GM21447 (cell line): ENCODE measurements around the gene EML1.

ENCODE experiments used
- ATAC-seq: cut with Tn5 transposase; IDR thresholded peaks from one replicate; pipeline ENCODE4 v1.9.1; 2021; ENCODE audit not compliant: unreplicated experiment

EML1 gene

DNA sequence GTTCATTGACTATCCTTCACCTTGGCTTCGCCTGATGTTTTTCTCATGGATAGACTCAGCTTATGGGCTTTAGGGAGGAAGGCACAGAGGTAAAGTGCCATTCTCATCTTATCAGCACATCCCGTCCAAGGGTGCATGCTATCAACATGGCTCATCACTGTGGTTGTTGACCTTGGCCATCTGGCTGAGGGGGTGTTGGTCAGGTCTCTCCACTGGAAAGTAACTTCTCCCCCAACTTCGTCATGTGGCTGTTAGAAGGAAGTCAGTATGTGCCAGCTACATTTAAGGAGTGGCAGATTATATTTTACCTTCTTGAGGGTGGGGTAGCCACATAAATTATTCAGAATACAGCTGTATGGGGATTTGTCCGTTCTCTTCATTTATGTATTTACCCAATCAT, 68.9 kb downstream of the EML1 start:
- no peak for ATAC-seq

DNA sequence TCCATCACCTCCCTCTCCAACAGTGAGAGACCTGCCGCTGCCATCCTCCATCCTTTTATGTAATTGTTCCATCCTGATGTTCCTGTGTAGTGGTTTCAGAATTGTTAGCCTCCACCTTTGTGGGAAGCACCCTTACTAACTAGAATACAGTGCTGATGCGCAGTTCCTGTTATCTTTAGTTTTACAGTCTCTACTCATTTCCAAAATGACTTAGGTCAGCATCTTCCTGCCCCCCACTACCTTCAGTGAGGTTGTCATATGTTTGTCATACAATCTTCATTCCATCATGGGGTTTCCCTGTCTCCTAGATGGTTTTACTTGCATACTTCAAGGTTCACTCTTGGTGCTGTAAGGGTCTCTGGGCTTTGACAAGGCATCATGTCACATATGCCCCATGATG, 69.8 kb downstream of the EML1 start:
- ATAC-seq, result no peak

DNA sequence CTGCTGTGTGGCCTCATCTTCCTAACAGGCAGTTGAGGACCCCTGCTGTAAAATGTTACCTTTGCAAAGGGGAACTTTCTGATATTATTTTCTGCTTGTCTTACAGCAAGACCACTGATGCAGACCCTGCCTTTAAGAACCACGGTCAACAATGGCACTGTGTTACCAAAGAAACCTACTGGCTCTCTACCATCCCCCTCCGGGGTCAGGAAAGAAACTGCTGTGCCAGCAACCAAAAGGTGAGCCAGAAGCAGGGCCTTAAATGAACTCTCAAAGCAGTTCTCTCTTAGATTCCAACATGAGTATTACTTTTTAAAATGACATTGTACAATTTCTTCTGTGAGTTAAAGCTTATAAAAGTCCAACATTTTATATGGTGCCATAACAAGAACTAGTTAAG, 72.2 kb downstream of the EML1 start:
- ATAC-seq, result no peak

DNA sequence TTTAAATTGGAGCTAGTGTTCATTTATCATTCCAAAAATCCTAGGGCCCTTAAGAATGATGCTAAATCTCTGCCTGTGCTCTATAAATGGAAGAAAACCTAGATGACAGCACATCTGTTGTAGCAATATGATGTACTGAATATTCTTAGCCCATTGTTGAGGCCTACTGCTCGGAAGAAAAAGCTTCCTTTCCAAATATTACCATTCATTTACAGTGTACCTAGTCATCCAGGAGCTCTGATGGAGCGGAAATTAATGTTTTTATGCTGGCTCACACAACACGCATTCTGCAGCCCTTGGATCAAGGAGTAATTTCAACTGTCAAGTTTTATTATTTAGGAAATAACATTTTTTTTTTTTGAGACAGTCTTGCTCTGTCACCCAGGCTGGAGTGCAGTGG, 77.4 kb downstream of the EML1 start:
- no peak for ATAC-seq

DNA sequence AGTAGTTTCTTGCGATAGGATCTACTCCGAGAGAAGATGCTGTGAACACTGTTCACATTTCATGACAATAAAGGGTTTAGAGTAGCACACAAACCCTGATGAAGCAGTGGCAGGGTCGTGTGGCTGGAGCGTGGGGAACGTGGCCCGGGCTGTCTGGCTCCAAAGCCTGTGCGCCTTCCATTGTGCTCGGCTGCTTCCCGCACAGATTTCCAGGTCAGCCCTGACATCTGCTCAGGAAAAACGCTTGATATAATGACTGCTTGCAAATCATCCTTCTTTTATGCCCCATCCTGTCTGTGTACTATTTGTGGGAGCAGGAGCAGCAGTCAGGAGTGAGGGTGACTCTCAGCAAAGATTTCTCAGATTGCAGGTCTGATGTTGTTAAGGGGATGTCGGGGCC, 78.6 kb downstream of the EML1 start:
- ATAC-seq, result no peak

DNA sequence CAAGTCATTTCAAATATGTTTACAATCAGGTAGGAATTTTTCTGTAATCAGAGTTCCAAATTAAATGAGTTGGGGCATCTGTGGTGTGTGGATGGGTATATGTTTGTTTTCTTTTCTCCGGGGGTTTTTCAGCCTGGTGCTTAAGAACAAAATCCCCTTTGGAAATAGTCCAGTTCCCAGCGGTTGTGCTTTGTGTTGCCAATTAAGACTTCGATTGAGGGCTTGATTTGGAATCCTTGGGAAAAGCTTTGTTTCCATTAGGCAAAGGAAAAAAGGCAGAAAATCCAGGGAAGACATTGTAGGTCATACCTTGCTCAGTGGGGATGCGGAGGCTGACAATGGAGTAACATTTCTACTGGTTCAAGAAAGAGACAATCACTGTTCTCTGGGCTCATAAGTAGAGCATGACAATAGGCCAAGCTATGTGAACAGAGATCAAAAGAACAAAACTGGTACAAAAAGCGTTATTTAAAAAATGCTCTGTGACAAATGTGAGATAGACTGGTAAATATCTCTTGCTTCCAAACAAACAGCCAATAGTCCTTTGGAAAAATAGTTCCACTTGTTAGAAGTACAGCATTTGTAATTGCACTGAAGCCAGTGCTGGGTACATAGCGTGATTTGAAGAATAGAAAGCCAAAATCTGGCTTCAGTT, 79.7 kb downstream of the EML1 start:
- ATAC-seq, result no peak

DNA sequence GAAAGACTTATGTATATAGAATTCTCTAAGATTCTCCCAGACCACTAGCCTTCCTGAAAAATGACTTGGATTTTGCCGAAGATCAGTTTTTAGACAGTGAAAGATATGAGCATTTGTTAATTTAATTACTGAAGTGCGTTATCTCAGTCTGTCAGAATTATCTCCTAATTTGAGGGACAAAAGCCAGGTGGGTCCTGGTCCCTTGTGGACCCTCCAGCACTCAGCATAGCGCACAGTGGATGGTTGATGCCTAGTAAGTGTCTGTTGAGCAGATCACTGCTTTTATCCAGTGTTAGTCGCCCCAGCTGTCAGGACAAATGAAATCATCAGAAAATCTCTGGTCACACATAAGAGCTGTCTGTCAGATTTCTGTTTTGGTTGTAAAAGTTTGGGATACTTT, 80.4 kb downstream of the EML1 start:
- ATAC-seq, result no peak

DNA sequence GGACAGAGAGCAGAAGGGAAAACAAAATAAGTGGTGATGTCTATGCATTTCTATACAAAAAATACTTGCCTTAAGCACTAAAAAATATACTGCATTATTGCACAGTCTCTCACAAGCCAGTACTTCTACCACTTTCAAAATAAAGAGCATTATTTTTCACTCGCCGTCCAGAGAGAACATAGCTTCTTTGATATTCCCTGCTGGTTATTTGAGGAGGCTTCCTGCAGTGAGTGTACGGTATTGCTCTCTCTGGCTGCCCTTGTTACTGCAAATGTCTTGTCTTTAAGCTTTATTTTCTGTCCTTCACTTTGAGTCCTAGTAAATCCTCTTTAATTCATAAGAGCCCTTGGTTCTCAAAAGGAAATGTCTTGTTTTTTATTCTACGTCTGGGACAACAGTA, 81.1 kb downstream of the EML1 start:
- no peak for ATAC-seq

DNA sequence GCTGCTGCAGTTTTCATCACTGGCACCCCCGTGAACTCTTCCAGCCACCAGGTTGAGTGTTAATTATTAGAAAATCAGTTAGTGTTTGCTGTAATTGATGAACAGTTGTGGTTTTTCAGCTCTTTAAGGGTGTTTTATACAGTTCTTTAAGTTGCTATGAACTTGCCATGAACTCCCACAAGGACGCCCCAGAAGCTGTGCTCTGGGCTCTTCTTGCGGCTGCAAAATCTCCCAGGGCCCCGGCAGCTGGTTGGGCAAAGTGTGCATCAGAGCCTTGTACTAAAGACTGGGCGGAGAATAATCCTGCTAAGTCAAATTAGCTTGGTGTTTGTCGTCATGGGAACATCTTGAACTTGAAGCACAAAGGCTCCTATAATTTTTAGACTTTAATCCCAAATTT, 82.2 kb downstream of the EML1 start:
- no peak for ATAC-seq

DNA sequence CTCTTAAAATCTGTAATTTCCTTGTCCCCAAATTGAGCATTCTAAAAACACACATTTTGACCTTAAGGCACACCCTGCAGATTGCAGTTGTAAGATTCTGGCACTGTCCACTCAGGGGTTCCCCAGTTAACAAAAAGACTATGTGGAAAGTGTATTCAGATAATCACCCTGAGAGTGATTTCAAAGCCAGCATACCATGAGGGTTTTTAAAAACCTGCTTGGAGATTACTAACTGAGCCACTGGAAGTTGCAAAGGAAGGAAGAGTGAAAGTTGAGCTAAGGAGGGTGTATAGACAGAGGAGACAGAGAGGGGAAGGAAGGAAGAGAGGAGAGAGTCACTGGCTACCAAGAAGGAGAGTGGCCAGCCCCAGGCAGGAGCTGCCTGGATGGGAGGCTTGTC, 82.6 kb downstream of the EML1 start:
- no peak for ATAC-seq

DNA sequence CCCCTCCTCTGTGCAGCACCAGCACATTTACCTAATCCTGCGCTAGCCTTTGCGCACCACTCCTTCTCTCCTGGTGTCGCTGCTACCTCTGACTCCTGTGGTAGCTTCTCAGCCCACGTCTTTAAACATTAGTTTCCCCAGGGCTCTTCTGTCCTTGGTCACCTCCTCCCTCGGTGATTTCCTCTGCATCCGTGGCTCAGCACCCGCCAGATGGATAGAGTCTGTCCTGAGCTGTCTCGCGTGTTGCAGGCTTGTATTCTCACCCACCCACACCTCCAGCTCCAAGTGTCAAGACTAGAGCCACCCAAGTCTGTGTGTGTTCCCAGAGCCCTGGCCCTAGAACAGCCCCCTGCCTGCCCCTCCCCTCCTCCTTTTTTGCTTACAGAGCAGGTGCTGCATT, 83.2 kb downstream of the EML1 start:
- ATAC-seq, result no peak

DNA sequence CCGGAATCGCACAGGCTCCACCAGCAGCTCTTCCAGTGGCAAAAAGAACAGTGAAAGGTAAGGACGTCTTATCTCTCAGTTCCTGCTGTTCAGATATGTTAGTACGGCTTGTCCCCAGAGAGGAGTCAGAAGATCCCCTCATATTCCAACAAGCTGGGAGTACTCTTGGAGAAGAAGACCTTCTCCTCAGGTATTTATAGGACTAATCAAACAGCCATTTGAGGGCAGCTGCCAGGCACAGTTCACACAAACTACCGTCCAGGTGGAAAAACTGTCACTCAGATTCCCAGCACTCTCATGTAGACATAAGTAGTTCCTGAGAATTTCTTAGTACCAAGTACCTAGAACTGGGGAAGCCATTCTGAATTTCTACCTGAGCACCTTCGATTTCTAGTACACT, 85.3 kb downstream of the EML1 start:
- ATAC-seq, result no peak

DNA sequence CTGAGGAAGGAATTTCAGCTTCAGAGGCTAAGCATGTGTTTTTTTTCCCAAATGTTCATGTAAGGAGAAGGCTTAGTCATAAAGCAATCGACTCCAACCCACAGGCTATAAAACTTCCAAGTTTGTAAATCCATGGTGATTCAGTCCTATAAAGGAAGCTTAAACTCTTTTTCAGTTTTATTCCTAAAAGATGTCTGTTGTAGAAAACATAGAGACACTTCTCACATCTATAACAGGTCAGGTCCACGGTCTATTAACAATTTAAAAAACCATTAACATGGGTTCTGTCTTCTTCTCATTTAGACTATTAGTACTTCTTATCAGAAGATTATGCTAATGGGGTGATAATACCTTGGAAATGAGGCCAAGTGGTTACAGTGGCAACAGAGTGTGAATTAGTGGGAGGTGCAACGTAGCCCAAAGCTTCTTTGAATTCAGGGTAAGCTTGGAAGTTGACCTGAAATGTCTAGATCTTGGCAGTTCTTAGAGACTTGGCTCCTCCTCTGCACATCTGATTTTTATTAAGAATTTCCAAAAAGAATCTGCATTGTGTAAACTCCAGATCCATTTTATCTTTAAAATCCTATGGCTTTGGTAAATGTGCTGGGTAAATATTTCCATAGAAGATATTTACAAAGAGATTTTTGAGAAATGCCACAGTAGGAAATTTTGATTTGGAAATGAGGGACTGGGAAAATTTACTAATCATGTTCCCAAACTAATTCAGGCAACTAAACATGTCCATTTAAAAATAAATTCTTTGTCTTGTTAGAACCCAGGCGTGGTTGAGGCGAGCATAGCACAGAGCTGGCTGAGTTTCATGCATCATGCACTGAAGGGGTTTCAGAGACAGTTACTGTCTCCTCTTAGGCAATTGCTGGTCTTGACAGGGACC, 86.4 kb downstream of the EML1 start:
- no peak for ATAC-seq

DNA sequence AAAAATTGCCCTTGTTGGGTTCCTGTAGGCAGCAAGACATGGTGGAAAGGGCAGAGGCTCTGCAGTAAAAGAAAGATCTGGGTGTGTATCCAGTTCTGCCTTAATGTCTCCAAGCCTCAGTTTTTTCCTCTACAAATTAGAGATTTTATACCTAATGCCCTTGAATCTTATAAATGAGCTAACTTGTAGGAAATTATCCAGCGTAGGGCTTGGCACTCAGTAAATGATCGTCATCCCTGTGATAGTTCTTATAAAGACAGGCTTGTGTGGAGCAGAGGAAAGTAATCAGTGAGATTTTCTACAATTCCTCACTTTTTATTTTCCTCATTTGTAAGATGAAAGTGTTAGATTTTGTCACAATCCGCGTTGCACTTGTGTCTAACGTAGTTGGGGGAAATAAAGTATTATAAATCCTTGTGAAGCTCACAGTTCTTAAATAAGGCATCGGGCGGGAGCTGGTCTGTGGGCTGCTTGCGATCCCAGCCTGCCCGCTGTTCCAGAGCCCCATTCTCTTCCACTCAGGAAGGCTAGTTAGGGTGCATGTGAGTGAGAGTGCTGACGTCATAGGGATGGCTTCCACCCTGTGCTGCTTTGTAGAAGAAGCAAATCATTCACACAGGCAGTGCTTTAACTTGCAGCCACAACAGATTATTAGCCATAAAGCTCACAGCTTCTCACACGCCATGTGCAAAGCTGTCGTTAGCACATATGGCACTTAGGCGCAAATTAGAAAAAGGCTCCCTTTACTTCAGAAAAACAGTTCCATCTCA, 87.6 kb downstream of the EML1 start:
- no peak for ATAC-seq

DNA sequence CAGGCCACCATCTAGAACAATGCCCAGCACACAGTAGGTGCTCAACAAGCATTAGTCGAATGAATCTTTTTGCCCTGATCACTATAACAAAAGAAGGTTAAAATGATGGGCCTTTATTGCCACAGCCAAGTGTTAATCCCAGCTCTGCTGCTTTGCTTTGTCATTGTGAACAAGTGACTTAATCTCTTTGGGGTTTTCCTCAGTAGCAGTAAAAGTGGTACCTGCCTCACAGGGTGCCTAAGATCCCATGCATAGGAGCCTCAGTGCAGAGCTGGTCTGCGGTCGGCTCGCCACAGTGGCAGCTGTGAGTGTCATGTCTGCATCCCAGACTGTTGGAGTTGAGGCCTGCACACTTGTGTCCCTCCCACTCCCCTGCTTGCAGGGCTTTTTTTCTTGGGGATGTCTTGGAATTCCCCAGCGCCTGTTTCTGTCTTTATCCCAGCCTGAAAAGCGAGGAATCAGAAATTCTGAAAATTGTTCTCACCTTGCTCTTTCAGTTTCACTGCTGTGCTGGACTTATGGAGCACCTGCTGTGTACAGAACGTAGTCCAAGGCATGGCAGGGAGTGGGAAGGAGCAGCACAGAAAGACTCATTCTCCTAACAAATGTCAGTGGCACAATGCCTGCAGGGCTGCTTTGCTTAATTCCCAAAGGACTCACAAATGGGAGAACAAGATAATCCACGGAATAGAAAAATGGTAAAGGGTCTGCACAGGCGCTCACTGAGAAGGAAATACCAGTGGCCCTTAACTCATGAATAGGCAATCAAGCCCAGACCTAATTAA, 90.8 kb downstream of the EML1 start:
- no peak for ATAC-seq

DNA sequence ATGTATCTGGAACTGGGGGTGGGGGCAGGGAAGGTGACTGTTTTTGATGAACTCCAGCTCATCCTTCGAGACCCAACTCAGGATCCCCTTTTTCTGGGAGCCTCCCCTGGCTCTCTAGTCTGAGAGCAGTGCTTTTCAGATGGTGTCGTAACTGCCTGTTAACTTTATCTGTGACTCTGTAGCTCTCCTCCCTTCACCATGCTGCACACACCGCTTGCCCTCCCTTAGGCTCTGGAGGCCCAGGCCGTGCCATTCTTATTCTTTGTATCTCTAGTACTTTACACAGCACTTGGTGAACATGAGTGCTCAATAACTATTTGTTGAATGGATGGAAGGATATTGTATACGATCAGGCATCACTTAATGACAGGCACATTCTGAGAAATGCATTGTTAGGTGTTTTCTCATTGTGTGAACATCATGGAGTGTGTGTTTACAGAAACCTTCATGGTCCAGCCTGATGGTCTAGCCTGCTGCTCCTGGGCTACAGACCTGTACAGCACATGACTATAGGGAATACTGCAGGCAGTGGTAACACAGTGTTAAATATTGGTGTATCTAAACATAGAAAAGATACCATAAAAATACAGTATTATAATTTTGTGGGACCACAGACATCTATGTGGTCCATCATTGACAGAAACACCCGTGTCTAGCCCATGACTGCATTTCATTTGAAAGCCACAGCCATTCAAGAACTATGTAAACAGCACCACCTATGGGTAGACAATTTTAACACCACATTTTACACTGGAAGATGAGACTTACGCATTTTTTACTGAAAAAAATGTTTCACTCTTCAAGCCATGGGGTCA, 91.8 kb downstream of the EML1 start:
- peak; percentile 60 for ATAC-seq

DNA sequence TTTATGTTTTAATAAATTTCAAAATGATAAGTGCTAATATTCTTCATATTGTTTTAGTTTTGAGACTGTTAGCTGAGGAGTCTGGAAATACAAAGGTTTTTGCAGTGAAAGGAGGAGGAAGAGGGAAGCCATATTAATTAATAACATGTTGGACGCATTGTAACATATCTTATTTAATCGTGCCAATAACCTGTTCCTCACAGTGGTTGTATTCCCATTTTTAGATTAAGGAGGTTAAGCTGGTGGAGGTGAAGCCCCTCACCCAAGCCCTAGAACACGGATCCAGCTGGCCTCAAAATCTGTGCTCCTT, 92.4 kb downstream of the EML1 start:
- no peak for ATAC-seq

DNA sequence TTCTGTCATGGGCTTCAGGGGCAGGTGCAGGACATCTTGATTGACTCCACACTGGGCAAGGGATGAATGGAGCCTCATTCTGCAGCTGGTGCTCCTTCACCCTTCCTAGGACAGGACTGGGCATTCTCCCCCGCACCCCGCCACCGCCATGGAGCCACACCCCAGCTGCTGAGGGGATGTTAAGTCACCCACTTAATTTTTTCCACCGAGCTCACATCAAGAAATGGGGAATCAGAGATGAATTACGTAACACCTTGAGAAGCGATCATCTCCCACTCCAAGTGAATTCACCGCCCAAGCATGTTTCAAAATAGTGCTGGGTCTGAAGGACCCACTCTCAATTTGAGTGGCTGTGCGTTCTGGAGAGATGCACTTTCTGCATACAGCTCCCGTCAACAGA, 94.2 kb downstream of the EML1 start:
- ATAC-seq, result no peak

DNA sequence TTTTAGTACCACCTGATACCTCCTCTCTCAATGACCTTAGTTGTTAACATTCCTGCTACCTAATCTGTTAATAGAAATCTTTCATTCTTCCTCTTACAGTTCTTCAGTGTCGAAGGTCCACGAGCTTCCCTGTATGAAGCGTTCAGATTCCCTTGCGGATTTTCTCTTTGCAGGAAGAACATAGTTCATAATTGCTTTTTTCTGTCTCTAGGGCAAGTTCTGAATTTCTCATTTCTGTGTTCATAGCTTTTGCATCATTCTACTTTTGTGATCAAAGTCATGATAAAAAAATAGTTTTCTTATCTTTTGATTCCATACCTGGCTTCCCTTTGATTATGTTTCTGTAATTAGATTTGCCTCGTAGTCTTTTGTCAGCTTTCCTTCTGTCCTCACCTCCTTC, 94.9 kb downstream of the EML1 start:
- ATAC-seq, result no peak

DNA sequence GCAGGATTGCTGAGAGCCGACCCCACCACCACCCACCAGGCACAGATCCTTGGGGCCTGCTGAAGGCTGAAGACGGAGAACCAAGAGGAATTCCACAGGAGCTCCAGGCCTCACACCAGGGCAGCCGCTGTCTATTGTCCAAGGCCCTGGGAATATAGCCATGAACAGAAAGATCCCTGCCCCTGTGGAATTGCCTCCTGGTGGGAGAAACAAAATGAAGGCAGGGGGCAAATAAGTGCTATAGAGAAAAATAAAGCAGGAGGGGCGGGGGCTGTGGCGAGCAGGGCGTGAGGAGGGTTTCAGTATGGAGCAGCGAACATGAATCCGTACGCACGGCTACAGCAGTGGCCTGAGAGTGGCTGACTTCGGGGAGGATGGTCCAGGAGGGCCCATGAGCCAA, 96.1 kb downstream of the EML1 start:
- ATAC-seq, result no peak

DNA sequence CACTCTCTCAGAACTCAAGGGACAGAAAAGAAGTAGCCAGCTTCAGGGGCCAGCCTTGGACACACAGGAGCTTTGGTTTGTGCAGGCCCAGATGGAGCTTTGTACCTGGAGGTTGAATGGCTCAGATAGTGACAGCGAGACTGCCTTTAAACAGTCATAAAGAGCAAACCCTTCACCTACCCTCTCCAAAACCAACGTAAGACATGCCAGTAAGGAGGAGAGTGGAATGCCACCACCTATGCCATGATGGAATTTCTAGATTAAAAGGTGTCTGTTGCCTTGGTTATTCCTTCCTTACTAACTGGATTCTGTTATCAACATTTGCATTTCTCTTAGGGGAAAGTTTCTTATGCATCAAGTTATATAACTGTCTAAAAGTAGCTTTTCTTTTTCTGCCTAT, 98.1 kb downstream of the EML1 start:
- no peak for ATAC-seq
